DOHH2 (cell line): ENCODE data around the gene SMAD2.

Experiments used
- CTCF ChIP-seq: fragments of 200-600 bp; sonication (generic); IDR thresholded peaks from one replicate; pipeline ENCODE4 v1.5.1; 2014; ENCODE audit warnings: antibody characterized with exemption, mild to moderate bottlenecking, low read depth, low read length; ENCODE audit not compliant: poor library complexity, severe bottlenecking
- EZH2phosphoT487 ChIP-seq: fragments of 200-600 bp; sonication (generic); IDR thresholded peaks from 2 replicates; pipeline ENCODE4 v1.6.1; 2017; ENCODE audit warnings: borderline replicate concordance, mild to moderate bottlenecking, antibody characterized with exemption, low read length, moderate library complexity, mixed read lengths

GRCh38 chr18:47800756-47801155 is 129.7 kb downstream of the SMAD2 start:
- no peak for TF ChIP-seq EZH2phosphoT487
- no peak for TF ChIP-seq CTCF
